Measurements from ENCODE around the gene CST3. TPM values are rescaled to one million over a fixed set of nuclear protein-coding genes. Genes with fewer than 3 reads are reported as not detected.

The CST3 gene
- total RNA-seq, 4 donors from 2014 or later: 951 to 1,877 (median 1,344) TPM

DNA sequence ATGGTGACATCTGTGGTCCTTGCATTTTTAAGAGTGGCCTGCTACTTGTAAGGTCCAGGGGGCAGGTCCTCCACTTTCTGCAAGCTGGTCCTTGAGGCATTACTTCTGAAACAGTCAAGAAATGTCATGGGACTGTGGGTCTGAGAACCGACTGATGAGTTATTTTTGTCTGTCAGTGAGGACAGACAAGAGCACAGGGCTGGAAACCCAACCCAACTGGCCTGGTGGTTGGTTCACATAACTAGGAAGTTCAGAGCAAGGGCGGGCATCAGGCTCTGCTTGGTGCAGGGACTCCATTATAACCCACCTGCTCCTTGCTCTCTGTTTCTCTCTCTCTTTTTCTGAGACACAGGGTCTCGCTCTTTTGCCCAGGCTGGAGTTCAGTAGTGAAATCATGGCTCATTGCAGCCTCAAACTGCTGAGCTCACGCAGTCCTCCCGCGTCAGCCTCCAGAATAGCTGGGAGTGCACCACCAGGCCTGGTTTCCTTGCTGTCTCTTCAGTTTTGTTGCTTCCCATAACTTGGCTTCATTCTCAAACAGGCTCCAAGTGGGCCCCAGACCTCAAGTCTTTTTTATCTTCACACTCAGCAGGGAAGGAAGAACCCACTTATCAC lies 9.2 kb downstream of the CST3 start:
- H3K4me1 ChIP-seq: peaks cover 0 to 49% (median 17%) of the 10 kb centered on the region in 3 donors
- 87% methylated on average over 6 of the region's 6 CpGs; no CpG with 5 or more reads in 1 of the 2 donors for WGBS, 2 donors (ENCODE audit: low coverage in 1 of 2)
- no peak for ATAC-seq
- no peaks in the 10 kb centered on the region for H3K27me3 ChIP-seq
- TF ChIP-seq POLR2AphosphoS5 (IDR thresholded peaks at IDR 0.05): no peak
- no peak for TF ChIP-seq POLR2A (IDR thresholded peaks at IDR 0.05)
- TF ChIP-seq, protein P1, sequence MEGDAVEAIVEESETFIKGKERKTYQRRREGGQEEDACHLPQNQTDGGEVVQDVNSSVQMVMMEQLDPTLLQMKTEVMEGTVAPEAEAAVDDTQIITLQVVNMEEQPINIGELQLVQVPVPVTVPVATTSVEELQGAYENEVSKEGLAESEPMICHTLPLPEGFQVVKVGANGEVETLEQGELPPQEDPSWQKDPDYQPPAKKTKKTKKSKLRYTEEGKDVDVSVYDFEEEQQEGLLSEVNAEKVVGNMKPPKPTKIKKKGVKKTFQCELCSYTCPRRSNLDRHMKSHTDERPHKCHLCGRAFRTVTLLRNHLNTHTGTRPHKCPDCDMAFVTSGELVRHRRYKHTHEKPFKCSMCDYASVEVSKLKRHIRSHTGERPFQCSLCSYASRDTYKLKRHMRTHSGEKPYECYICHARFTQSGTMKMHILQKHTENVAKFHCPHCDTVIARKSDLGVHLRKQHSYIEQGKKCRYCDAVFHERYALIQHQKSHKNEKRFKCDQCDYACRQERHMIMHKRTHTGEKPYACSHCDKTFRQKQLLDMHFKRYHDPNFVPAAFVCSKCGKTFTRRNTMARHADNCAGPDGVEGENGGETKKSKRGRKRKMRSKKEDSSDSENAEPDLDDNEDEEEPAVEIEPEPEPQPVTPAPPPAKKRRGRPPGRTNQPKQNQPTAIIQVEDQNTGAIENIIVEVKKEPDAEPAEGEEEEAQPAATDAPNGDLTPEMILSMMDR (IDR thresholded peaks at IDR 0.05): no peak
- no peak for TF ChIP-seq EP300 (IDR thresholded peaks at IDR 0.05)
- no peaks in the 10 kb centered on the region for H3K9me3 ChIP-seq
- H3K36me3 ChIP-seq: peaks cover 0 to 19% of the 10 kb centered on the region in 2 donors
- H3K4me3 ChIP-seq: no peak overlapping the region
- peak overlapping the region in 3 of 4 donors; percentile 62 to 99 (median 76) for H3K27ac ChIP-seq

GRCh38 chr20:23627501-23627900 lies 10.3 kb downstream of the CST3 start:
- H3K9me3 ChIP-seq: no peaks in the 10 kb centered on the region
- no peak overlapping the region for H3K4me3 ChIP-seq
- TF ChIP-seq, protein P1 (IDR thresholded peaks at IDR 0.05): no peak
- ATAC-seq: no peak
- peaks cover 0 to 9% of the 10 kb centered on the region in 2 donors for H3K36me3 ChIP-seq
- H3K27ac ChIP-seq: no peak overlapping the region
- peaks cover under 1 to 42% (median 17%) of the 10 kb centered on the region in 3 donors for H3K4me1 ChIP-seq
- WGBS, 2 donors (ENCODE audit: low coverage in 1 of 2): 76% methylated on average over 3 of the region's 3 CpGs
- no peaks in the 10 kb centered on the region for H3K27me3 ChIP-seq

GRCh38 chr20:23626040-23626620 lies 11.6 kb downstream of the CST3 start:
- no peak for ATAC-seq
- H3K36me3 ChIP-seq: no peaks in the 10 kb centered on the region
- H3K4me1 ChIP-seq: peaks cover 7 to 45% (median 17%) of the 10 kb centered on the region in 3 donors
- WGBS, 2 donors (ENCODE audit: low coverage in 1 of 2): 60 to 78% methylated on average over 3 to 4 of the region's 4 CpGs
- peak overlapping the region in 3 of 4 donors; percentile 1 to 45 (median 14) for H3K27ac ChIP-seq
- no peaks in the 10 kb centered on the region for H3K9me3 ChIP-seq
- H3K27me3 ChIP-seq: no peaks in the 10 kb centered on the region
- no peak overlapping the region for H3K4me3 ChIP-seq
- TF ChIP-seq EP300 (IDR thresholded peaks at IDR 0.05): no peak

DNA sequence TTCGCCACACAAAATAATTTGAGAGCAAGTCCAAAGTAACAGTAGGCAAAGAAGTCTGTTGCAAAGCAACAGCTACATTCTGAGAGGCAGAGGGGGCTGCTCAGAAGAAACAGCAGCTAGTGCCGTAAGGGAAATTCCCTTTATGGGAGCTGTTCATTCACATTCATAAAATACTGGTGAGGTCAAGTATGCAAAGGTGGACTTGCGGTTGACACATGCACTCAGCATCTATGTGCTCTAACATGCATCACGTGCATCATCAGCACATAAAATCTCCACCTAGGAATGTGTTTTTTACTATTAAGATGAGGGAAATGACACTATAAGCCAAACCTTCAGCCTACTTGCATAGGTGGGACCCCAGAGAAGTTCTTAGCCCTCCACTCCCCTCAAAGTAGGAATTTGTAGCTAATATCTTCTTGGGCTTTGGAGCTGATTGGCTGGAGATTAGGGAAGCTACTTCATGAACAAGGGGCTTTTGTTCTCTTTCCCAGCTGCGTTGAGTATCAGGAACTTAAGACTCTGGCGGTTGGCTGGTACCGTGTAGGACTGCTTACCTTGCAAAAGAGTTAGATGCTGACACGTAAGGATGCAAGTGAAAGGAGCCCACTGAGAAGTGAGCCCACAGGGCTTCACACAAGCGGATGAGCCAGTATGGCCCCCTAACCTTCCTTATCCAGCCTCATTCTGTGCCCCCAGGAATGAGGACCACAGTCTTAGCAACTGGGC lies 12.4 kb downstream of the CST3 start:
- 75 to 98% methylated on average over 7 to 8 of the region's 9 CpGs for WGBS, 2 donors (ENCODE audit: low coverage in 1 of 2)
- Histone ChIP-seq H3K27me3 (no peaks in the 10 kb centered on the region), H3K4me3 (no peak overlapping the region), H3K4me1 (peaks cover 7 to 45% (median 17%) of the 10 kb centered on the region in 3 donors), H3K9me3 (no peaks in the 10 kb centered on the region), H3K27ac (peak overlapping the region in 3 of 4 donors; percentile 1 to 45 (median 14)), H3K36me3 (no peaks in the 10 kb centered on the region)
- no peak for TF ChIP-seq EP300 (IDR thresholded peaks at IDR 0.05)
- no peak for TF ChIP-seq POLR2A (IDR thresholded peaks at IDR 0.05)
- TF ChIP-seq, protein P1 (IDR thresholded peaks at IDR 0.05): no peak
- TF ChIP-seq POLR2AphosphoS5 (IDR thresholded peaks at IDR 0.05): no peak
- no peak for ATAC-seq

DNA sequence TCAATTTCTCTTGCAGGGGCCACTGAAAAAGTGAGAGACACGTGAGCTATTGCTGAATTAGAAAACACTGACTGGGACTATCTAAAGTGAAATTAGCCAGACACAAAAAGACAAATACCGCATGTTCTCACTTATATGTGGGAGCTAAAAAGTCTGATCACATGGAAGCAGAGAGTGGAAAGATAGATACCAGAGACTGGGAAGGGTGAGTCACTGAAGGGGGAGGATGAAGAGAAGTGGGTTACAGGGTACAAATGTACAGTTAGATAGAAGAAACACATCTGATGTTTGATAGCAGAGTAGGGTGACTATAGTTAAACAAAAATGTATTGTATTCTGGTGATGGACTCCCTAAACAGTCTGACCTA lies 13.4 kb downstream of the CST3 start:
- no peak for ATAC-seq
- Histone ChIP-seq H3K27ac (peak overlapping the region in 3 of 4 donors; percentile 81 to 92 (median 85)), H3K4me1 (peaks cover 7 to 42% (median 15%) of the 10 kb centered on the region in 3 donors), H3K36me3 (no peaks in the 10 kb centered on the region), H3K4me3 (no peak overlapping the region), H3K9me3 (no peaks in the 10 kb centered on the region), H3K27me3 (no peaks in the 10 kb centered on the region)
- 12 to 54% methylated on average over 2 of the region's 2 CpGs for WGBS, 2 donors (ENCODE audit: low coverage in 1 of 2)
- TF ChIP-seq POLR2A (IDR thresholded peaks at IDR 0.05) (no peak), POLR2AphosphoS5 (IDR thresholded peaks at IDR 0.05) (peak; percentile 45)

All from gastroesophageal sphincter (tissue), 4 donors.